Inferior parietal cortex (tissue), 1 donor: ENCODE data around the gene LRP1B.

ENCODE experiments used
- DNase-seq: peaks from one replicate; pipeline ENCODE4 v3.0.0-alpha.2; 2016; ENCODE audit errors: extremely low spot score

LRP1B gene

DNA sequence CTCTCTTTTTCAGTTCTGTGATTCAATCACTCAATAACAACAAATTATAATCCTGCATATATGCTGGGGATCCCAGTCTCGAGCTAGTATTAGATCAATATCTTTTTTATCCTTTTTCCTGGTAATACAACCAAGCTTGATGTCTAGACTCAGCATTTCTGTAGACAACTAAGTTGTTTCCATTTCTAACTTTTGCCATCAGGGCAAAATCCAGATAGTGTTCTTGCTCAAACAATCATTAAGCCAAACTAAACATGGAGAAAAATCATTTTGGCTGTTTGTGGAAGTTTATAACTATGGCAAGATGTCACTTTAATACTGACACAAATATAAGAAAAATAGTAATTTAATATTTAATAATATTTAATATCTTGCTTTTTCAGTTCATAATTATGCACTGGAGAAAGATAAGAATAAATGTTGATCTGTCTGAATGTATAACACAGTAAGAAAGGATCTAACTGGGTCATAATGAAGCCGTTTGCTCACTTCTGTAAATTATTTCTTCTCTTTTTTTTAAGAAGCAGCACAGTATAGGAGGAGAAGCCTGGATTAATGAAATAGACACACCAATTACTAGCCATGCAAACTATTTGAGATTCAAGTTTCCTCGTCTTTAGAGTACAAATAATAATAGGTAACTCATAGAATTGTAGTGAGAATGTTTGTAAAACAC lies 979.1 kb downstream of the LRP1B start:
- DNase-seq = no peak

DNA sequence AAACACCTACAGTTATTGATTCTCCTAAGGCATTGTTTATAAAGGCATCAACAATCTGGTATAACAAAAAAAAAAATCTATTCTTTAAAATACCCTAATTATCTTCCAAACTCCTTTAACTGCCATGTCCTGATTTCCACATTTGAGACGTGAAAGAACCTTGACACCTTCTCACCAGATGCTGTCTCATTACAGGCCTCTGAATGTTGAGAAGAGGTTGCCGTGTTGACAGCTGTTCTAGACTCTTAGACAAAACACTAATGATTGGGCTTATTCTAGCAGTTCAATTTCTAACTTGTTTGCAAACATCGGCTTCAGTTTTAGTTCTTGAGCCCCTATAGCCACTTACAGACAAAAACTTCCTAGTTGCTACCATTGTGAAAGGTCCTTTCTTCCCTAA lies 988.8 kb downstream of the LRP1B start:
- DNase-seq = no peak

DNA sequence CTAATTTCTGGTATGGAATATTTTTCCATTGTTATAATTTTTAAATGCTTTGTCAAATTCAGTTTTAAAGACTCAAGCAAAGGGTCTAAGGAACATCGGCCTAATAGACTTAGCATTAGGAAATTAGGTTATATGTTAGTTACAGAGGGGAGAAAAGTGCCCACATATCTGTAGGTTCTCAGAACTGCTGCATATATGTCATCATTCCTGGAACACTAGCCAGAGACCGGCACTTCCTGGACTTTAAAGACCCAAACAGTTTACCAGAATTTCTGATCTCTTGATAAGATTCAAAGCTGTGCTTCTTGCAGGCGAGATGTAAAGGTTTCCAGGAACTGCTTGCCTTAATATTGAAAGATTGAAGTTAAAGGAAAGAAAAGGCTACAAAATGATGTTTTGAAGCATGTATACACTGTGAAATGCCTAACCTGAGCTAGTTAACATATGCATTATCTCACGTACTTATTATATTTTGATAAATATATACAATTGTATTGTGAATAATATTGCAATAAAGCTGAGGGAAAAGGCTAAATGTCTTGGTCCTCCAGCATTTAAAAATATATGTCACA lies 993.6 kb downstream of the LRP1B start:
- DNase-seq = no peak

DNA sequence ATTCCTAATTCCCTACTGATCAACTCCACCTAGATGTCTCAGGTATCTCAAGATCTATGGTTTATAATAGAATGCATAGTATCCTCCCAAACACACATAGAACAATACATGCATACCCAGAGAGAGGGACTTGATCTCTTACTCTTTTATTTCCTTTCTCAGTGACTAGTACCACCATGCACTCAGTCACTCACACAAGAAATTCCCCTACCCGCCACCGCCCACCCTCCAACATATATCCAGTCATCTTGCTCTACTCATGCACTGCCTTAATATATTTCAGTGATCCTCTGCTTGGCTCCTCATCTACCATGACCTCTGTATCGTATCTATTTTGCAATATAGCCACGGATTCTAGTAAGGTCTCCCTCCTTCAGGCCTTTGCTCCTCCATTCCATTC lies 996.9 kb downstream of the LRP1B start:
- no peak for DNase-seq

DNA sequence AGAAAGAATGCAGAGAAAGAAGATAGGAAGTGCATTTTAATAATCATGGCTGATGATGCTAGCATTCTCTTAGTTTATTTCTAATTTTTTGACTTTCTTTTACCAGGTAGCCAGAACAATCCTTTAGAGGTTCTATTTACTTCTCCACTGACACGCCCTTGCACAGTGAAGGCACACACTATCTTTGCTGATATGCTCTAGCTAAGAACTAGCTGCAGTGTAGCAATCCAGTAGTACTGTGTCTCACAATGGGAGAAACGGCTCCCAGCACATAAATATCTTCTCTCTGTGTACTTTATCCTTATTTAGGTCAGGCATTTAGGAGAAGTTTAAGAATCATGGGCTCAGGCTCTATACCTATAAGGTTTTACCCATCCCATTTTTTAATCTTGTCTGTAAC lies 1005.4 kb downstream of the LRP1B start:
- no peak for DNase-seq

DNA sequence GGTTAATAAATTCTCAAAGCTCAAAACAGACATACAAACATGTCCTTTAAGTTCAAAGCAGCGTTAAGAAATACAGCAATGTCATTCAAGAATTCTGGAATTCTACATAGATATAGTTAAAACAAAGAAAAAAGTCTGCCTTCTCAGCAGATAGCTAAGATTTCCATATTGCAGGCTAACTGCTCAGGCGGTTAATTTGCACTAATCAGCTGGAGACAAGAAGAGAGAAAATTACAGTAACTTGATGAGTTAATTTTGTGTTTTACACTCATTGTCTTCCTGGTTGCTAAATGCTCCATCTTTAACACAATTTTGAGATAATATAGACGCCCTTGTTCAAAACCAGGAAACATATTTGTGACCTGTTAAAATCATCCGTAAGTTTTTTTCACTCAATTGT lies 1012.0 kb downstream of the LRP1B start:
- no peak for DNase-seq

DNA sequence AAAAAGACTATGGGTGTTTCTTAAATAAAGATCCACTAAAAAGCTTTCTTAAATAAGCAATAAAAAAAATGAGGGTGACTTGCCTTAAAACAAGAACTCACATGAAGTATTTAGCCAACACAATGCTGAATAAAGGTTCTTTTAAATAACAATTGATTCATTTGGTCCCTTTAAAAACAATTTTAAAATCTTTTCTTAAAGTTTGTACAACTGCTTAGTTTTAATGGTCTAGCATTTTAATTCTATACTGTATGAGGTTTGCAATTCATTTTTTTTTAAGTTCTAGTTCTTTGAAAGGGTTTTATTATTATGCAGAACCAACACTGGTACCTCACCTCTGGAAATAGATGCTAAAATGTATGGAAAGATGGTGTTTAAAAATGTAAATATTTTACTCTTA lies 1017.5 kb downstream of the LRP1B start:
- DNase-seq = no peak

DNA sequence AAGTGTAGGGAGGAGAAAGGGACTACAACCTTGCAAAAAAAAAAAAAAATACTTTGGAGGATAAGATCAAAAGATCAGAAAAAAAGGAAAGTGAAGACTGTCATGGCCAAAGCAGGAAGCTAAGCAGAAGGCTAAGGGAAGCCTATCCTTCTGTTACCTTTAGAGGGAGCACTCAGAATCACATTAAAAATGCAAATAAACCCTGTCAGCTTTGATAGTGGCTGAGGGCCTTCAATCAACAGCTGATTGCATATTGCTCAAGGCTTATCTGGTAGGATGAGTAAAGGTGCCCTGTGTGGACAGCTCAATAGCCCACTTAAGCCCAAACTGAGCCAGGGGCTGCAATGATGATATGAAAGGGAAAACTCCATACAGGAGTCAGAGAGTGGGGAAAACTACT lies 1021.2 kb downstream of the LRP1B start:
- DNase-seq = no peak

DNA sequence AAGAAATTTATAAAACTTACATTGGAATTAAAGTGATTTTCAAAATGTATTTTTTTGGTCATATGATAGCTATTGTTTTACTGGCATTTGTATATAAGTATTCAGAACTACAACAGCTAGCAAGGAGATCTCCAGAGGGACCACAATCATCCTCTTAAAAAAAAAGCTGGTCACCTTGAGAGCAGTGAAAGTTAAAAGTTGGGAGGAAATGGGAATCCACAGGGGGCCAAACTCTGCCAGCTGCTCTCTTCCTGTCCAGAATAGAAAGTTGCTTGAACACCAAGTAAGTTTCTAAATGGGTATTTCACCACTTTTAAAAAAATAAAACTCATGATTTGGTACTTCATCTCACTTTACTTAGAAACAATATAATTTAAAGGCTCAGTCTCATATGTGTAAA lies 1025.1 kb downstream of the LRP1B start:
- DNase-seq = no peak

DNA sequence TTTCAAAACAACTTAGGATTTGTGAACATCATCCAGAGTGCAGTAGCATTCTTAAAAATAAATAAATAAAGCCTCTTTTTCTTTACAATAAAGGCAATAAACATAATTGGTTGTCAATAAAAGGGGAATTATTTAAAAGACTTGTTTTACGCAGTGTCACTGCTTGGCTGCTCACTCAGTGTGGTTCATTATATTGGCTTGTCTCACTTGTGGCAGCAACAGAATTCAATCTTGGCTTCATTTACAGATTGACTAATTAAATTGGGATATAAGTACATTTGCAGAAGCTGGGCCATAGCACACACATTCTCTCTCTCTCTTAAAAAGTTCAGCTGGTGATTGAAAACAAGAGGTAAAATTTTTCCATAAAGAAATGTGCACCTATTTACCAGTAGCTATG lies 1027.6 kb downstream of the LRP1B start:
- no peak for DNase-seq

DNA sequence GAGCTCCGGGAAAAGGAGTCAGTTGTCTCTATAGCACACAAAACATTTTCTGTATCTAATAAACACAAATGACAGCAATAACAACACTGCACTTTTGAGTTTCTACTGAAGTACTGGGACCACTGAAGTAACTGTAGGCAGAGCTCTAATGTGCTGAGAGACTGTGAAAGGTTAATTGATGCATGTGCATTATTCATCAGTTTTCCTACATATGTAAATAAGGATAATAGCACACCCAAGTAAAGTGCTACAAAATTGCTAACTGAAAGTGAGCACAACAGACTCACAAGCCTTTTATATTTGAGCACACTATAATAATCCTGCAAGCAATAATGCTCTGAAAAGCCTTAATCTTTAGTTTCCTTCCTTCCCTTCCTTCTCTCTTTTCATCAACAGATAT lies 1051.6 kb downstream of the LRP1B start:
- no peak for DNase-seq

DNA sequence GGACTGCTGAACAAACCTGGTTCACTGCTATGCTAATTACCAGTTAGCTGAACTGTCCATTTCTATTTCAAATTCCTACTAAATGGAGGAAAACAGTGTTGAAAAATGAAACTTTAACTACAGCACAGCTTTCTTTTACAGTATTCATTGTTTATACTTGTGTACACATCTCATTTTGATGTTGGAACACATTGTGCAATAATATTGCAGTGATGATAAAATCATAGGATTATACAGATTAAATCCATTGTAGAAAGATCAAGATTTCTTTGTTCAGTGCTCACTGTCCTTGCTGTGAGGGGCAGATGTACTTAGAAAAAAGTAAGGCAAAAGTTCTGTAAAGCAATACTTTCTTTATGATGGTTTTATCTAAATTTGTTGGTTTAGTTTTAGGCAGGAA lies 1055.1 kb downstream of the LRP1B start:
- no peak for DNase-seq

DNA sequence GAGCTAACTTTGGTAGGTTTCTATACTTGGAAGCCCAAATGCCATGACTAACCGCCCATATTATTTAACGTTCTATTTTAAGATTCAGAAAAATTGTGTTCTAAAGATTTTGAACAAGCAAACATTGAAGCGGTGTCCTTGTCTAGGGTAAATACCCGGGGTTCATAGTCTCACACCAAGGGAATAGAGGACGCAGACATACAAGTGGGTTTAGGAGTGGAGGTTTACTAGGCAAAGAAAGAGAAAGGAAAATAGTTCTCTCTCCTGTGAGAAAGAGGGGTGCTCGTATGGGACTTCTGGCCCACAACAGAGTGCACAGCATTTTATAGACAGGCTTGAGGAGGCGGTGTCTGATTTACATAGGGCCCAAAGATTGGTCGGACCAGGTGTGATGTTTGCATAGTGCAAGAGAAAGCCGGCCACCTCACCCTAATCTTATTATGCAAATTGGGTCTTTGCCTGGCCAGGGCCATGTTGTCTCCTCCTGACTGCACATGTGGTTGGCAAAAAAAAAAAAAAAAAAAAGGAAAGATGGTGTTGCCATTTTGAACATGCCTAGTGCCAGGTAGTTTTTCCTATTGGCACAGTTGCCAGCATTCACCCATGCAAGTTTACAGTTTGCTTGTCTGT lies 1062.6 kb downstream of the LRP1B start:
- no peak for DNase-seq

DNA sequence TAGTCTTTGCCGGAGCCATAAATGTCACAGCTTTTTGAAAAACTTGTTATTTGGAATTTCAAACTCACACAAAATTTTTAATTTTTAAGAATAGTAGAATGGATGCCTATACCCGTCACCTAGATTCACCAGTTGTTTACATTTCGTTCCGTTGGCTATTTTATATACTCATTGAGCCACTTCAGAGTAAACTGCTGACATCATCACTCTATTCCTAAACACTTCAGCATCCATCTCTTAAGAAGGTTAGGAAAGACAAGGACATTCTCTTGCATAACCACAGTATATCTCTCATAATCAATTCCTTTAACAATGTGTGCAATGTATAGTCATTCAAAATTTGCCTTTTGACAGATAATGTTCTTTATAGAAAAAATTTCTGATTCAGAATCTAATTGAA lies 1065.8 kb downstream of the LRP1B start:
- no peak for DNase-seq

DNA sequence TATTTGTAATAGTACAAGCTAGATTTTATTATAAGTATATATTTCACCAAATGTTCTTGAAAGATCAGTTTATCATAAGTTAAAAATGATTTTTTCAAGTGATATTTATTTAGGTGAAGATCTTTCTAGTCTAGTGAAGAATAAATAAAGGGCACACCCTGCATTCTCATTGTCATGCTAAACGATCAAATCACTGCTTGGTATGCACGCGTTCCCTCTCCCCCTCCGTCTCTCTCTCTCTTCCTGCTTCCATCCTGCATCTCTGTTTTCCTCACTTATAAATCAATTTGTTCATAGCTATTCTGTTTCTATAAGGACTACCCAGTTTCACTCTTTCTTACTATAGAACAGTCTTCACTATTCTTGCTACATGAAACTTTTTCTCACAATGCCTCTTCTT lies 1067.4 kb downstream of the LRP1B start:
- no peak for DNase-seq

DNA sequence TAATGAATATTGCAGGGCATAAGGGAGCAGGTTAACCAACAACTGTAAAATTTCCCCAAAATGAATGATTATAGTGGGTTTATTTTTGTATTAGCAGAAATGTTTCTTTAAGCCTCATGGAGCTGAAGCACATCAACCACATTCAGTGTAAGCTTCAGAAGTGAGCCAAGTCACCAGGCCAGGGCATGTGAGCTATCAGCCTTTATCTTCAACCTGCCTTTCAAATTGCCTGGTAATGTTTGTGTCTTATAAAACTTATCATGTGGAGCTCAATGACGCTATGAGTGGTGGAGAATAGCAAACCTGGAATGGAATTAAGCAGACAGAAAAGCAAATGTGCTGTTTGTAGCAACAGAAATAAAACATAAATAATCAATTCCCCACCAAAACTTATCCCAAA lies 1068.4 kb downstream of the LRP1B start:
- DNase-seq = no peak

DNA sequence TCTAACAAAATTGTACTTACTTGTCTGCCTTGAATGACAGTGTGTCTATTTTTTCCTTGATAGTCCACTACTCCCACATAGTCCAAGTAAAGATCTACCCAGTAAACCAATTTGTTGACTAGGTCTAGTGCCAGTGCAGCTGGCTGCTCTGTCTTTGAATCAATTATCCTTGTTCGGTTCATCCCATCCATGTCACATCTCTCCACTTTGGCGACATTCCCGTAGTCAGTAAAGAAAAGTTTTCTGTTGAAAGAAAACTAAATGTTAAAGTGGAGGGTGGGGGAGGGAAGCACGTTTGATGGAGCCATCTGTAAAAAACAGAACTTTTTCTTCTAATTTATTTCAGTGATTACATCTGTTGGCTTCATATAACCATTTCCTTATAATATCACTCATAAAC lies 1068.8 kb downstream of the LRP1B start:
- DNase-seq = no peak

DNA sequence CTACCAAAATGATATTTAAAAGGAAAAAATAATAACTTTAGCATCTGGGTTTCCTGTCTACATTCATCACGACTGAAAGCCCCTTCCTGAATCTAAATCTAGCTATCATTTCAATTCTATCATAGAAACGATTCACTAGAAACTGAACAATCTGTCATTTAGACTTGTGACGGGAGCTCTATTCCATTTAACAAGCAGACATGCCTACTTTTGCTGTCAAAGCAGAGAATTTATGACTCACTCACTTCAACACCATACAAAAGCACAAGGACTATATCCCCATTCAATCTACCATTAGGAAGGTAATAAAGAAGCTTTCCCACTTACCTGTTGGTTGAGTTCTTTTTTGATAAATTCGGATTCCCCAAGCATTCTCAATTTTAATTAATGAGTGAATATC lies 1072.3 kb downstream of the LRP1B start:
- no peak for DNase-seq

DNA sequence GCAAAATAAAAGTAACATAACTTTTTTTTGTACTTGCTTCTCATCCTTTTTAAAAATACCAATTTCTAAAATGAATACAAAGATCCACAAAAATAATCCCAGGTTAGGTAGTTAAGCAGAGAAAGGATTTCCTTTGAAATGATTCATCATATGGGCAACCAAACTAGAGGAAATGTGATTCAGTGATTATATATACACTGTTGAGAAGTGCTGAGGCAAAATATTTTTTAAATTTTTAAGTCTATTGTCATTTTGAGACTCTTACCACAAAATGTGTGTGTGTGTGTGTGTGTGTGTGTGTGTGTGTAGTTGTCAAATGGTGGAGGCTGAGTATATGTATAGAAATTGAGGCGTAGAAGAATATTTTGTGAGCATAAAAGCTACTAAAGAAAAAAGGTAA lies 1075.3 kb downstream of the LRP1B start:
- no peak for DNase-seq

DNA sequence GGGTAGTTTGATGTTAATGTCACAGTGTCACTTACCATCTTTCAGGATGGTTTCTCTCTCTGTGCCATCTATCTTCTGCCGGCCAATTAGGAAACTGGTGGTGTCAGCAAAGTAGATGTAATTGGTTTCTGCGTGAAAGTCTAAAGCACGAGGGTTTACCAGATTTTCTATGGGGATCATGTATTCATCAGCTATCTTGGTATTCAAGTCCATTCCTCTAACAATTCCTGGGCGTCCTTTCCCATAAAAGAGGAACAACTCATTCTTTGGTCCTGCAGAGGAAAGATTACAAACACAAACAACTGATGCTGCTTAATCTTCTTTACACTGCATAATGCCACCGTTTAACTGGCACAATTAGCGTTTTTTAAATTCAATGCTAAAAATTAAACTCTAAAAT lies 1081.9 kb downstream of the LRP1B start:
- no peak for DNase-seq

DNA sequence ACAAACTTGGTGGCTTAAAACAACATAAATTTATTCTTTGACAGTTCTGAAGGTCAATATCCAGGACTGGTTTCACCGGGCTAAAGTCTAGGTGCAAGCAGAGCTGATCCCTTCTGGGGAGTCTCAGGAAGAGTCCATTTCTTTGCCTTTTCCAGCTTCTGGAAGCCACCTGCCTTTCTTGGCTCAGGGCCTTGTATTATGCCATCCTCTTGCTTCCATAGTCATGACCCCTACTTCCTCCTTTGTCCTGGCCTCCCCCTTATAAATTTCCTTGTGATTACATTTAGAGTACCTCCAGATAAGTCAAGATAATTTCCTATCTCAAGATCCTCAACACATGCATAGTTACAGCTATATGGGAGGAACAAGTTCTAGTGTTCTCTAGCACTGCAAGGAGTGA lies 1089.5 kb downstream of the LRP1B start:
- DNase-seq = no peak

DNA sequence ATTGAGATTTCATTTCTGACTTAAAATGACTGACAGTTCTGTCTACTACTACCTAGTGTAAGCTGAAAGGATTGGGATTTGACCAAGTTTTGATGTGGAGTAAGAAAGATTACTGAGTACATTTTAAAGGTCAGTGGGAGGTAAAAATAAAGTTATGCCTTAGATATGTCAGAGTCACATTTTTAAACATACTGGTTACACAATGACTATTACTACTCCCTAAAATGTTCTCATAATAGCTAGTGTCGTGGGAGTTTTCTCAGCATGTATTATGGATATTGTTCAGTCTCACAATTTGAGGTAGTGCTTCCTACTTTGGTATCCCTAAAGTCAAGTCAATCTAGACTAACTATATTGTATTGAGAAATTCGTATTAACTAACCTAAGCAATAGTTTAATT lies 1092.5 kb downstream of the LRP1B start:
- DNase-seq = no peak

DNA sequence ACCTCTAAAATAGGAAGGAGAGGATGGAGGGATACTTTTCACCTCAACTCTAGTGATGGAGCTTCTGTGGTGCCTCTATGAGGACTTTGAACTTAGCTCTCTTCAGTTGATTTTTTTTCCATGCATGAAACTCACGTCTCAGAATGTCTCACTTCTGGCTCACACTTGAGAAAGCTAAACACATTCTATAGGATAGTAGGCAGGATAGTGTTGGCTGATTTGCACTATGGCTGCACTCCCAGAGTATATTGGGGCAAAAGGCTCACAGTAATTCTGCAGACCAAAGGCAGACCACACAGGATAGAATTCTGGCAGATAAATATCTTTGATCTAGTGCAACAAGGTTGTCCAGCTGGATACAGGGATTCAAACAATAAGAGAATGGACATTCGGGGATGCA lies 1093.5 kb downstream of the LRP1B start:
- DNase-seq = no peak
